GM12878 (cell line): ENCODE measurements around the gene PIP4K2A. TPM values are rescaled to one million over a fixed set of nuclear protein-coding genes. Genes with fewer than 3 reads are reported as not detected.

Experiments
- BMI1 ChIP-seq: fragments of 450-650 bp; IDR thresholded peaks from 2 replicates; pipeline ENCODE4 v1.6.1; 2016; ENCODE audit warnings: mild to moderate bottlenecking, moderate library complexity, borderline replicate concordance
- CBX5 ChIP-seq: sonication (generic); IDR thresholded peaks from 2 replicates; pipeline ENCODE4 v1.6.1; 2016; ENCODE audit warnings: low read depth, moderate library complexity, mild to moderate bottlenecking, inconsistent platforms
- CEBPZ ChIP-seq: fragments of 150-350 bp; IDR thresholded peaks from 2 replicates; pipeline ENCODE4 v1.6.1; 2016; ENCODE audit warnings: low read depth, low read length
- CHD1 ChIP-seq: IDR thresholded peaks from 2 replicates; pipeline ENCODE4 v1.6.1; 2012; ENCODE audit warnings: low read depth, low read length, improper control_type of control experiment
- CHD2 ChIP-seq: IDR thresholded peaks from 2 replicates; pipeline ENCODE4 v1.6.1; 2011; ENCODE audit warnings: low read depth, low read length, improper control_type of control experiment, borderline replicate concordance
- CHD4 ChIP-seq: fragments of 200-600 bp; sonication (generic); IDR thresholded peaks from 2 replicates; pipeline ENCODE4 v1.6.1; 2016; ENCODE audit warnings: mild to moderate bottlenecking
- E4F1 ChIP-seq: fragments of 450-650 bp; IDR thresholded peaks from 2 replicates; pipeline ENCODE4 v1.6.1; 2018; ENCODE audit warnings: borderline replicate concordance, mild to moderate bottlenecking; ENCODE audit not compliant: partially characterized antibody
- EED ChIP-seq: sonication (generic); IDR thresholded peaks from 2 replicates; pipeline ENCODE4 v1.6.1; 2016; ENCODE audit warnings: antibody characterized with exemption, low read depth
- EP300 ChIP-seq, 2 experiments: fragments of 150-350 bp in 1 of 2; IDR thresholded peaks; 2 replicates each; pipeline ENCODE4 v1.6.1; 2011 to 2012; ENCODE audit warnings: low read depth in 2 of 2, low read length in 2 of 2, borderline replicate concordance in 1 of 2, improper control_type of control experiment in 1 of 2, inconsistent platforms in 1 of 2; ENCODE audit not compliant: control insufficient read depth in 1 of 2
- GABPA ChIP-seq: IDR thresholded peaks from 2 replicates; pipeline ENCODE4 v1.6.1; 2014; ENCODE audit warnings: antibody characterized with exemption, low read depth, mild to moderate bottlenecking, inconsistent platforms
- HDAC2 ChIP-seq: fragments of 200-600 bp; sonication (generic); IDR thresholded peaks from 2 replicates; pipeline ENCODE4 v1.6.1; 2017
- HDAC6 ChIP-seq: fragments of 200-600 bp; sonication (generic); IDR thresholded peaks from one replicate; pipeline ENCODE4 v1.8.0; 2017; ENCODE audit warnings: antibody characterized with exemption; ENCODE audit not compliant: unreplicated experiment
- HSF1 ChIP-seq: fragments of 150-350 bp; IDR thresholded peaks from 2 replicates; pipeline ENCODE4 v1.6.1; 2014; ENCODE audit warnings: mild to moderate bottlenecking, low read depth, low read length
- IRF4 ChIP-seq: IDR thresholded peaks from 2 replicates; pipeline ENCODE4 v1.6.1; 2011; ENCODE audit warnings: low read depth, low read length
- JUND ChIP-seq: IDR thresholded peaks from 2 replicates; pipeline ENCODE4 v1.6.1; 2012; ENCODE audit warnings: low read depth, mild to moderate bottlenecking, low read length, improper control_type of control experiment, moderate library complexity
- KLF5 ChIP-seq: fragments of 450-650 bp; IDR thresholded peaks from 2 replicates; pipeline ENCODE4 v1.6.1; 2014; ENCODE audit warnings: mild to moderate bottlenecking; ENCODE audit not compliant: partially characterized antibody
- MXI1 ChIP-seq: fragments of 150-350 bp; IDR thresholded peaks from 2 replicates; pipeline ENCODE4 v1.6.1; 2011; ENCODE audit warnings: low read depth, mild to moderate bottlenecking, inconsistent platforms, low read length, improper control_type of control experiment
- POLR2AphosphoS2 ChIP-seq: IDR thresholded peaks from 2 replicates; pipeline ENCODE4 v1.6.1; 2011; ENCODE audit warnings: low read depth, mild to moderate bottlenecking, low read length, improper control_type of control experiment, moderate library complexity
- SIN3A ChIP-seq: IDR thresholded peaks from 2 replicates; pipeline ENCODE4 v1.6.1; 2012; ENCODE audit warnings: low read depth, low read length, improper control_type of control experiment
- SP1 ChIP-seq: IDR thresholded peaks from one replicate; pipeline ENCODE4 v1.6.1; 2011; ENCODE audit warnings: low read depth, low read length
- ZBTB33 ChIP-seq: fragments of 450-650 bp; IDR thresholded peaks from 2 replicates; pipeline ENCODE4 v1.6.1; 2017; ENCODE audit warnings: mild to moderate bottlenecking
- ZNF207 ChIP-seq: fragments of 450-650 bp; IDR thresholded peaks from 2 replicates; pipeline ENCODE4 v1.6.1; 2014; ENCODE audit warnings: antibody characterized with exemption, mild to moderate bottlenecking, borderline replicate concordance
- ZNF24 ChIP-seq: fragments of 450-650 bp; IDR thresholded peaks from 2 replicates; pipeline ENCODE4 v1.6.1; 2017; ENCODE audit warnings: antibody characterized with exemption, mild to moderate bottlenecking
- ZZZ3 ChIP-seq: IDR thresholded peaks from 2 replicates; pipeline ENCODE4 v1.6.1; 2011; ENCODE audit warnings: low read depth; ENCODE audit not compliant: control insufficient read depth, insufficient read length
- polyA plus RNA-seq, 11 experiments: library from polyadenylated mRNA; depleted of rRNA in 4 of 11; unstranded in 6 of 11; stranded (reverse) in 5 of 11; fragments of >200 nt; fragmentation: Nextera tagmentation in 4 of 11; fragmentation: Illumina TruSeq in 1 of 11; extraction: Ambion mirVana in 4 of 11; extraction: Trizol in 1 of 11; gene quantifications; 1 replicate in 1 of 11; 2 replicates in 10 of 11; pipeline versions ENCODE4 v1.2.1 to v1.2.3, GENCODE V29; 2011 to 2016; ENCODE audit warnings: inconsistent platforms in 2 of 11, missing spikeins in 2 of 11, low read depth in 1 of 11
- total RNA-seq, 4 experiments: library from RNA; depleted of rRNA in 3 of 4; stranded (reverse); fragments of >200 nt in 3 of 4; fragmentation: Illumina TruSeq in 1 of 4; extraction: Trizol in 1 of 4; gene quantifications; 2 replicates each; pipeline versions ENCODE4 v1.2.1 to v1.2.3, GENCODE V29; 2013 to 2021

The PIP4K2A gene
- total and polyA plus RNA-seq, 10 of the 15 experiments (the other 5 are each of a cell fraction or from before 2014, with no cell fraction given), result 54.3 to 139 (median 84.4) TPM

- TF ChIP-seq ZBTB33 (no peak), CHD2 (peak; percentile 82), GABPA (no peak), ZZZ3 (no peak), EP300 (IDR thresholded peaks at IDR 0.05; ENCODE audit: borderline replicate concordance in 1 of 2, control insufficient read depth in 1 of 2, low read depth in 2 of 2, low read length in 2 of 2) (peak; percentile 78 to 99; a peak in 3 of 4 replicates), CBX5 (peak; percentile 37; the same call in 1 of the 2 replicates), CEBPZ (no peak), CHD1 (no peak), BMI1 (peak; percentile 89), HSF1 (no peak), SP1 (peak; percentile 75), HDAC2 (no peak), ZNF24 (peak; percentile 74), ZNF207 (no peak), MXI1 (no peak), CHD4 (no peak), E4F1 (no peak), IRF4 (peak; percentile 99), POLR2AphosphoS2 (no peak), SIN3A (no peak), HDAC6 (no peak), EED (peak; percentile 100), JUND (no peak), KLF5 (peak; percentile 34)
Measured at GRCh38 chr10:22723343-22723779, 9.0 kb upstream of the PIP4K2A start (continued).
